Loucy (cell line): ENCODE data around the gene MUC6.

Experiments
- H2AFZ ChIP-seq: fragments of 200-600 bp; sonication (generic); 2 replicates; pipeline ENCODE4 v1.6.0; 2016; ENCODE audit warnings: antibody characterized with exemption, mild to moderate bottlenecking, low read length, moderate library complexity
- H3F3A ChIP-seq: fragments of 200-600 bp; 2 replicates; pipeline ENCODE4 v1.6.0; 2016; ENCODE audit warnings: antibody characterized with exemption, low read depth, mild to moderate bottlenecking
- H3K27me3 ChIP-seq: fragments of 200-600 bp; sonication (generic); 2 replicates; pipeline ENCODE4 v1.6.1; 2014; ENCODE audit warnings: low read length, mild to moderate bottlenecking; ENCODE audit not compliant: insufficient read depth, poor library complexity, severe bottlenecking
- H3K36me3 ChIP-seq: fragments of 200-600 bp; sonication (generic); 2 replicates; pipeline ENCODE4 v1.6.1; 2016; ENCODE audit warnings: low read length; ENCODE audit not compliant: insufficient read depth
- H3K4me1 ChIP-seq: fragments of 200-600 bp; sonication (generic); 2 replicates; pipeline ENCODE4 v1.5.1; 2014; ENCODE audit warnings: low read length, mild to moderate bottlenecking; ENCODE audit not compliant: insufficient read depth, poor library complexity, severe bottlenecking
- H3K4me2 ChIP-seq: fragments of 200-600 bp; sonication (generic); 2 replicates; pipeline ENCODE4 v1.6.0; 2014; ENCODE audit warnings: antibody characterized with exemption, low read length, low read depth, mild to moderate bottlenecking; ENCODE audit not compliant: poor library complexity, severe bottlenecking
- H3K4me3 ChIP-seq: fragments of 200-600 bp; sonication (generic); 2 replicates; pipeline ENCODE4 v1.5.1; 2014; ENCODE audit warnings: low read length, mild to moderate bottlenecking, mixed read lengths; ENCODE audit not compliant: poor library complexity, severe bottlenecking
- H3K79me2 ChIP-seq: fragments of 200-600 bp; sonication (generic); 2 replicates; pipeline ENCODE4 v1.6.1; 2014; ENCODE audit warnings: low read length; ENCODE audit not compliant: insufficient read depth
- H3K9ac ChIP-seq: fragments of 200-600 bp; sonication (generic); 2 replicates; pipeline ENCODE4 v1.6.0; 2014; ENCODE audit warnings: mild to moderate bottlenecking, low read depth, low read length, moderate library complexity; ENCODE audit not compliant: poor library complexity, severe bottlenecking
- H3K9me2 ChIP-seq: fragments of 200-600 bp; sonication (generic); replicated peaks from 2 replicates; pipeline ENCODE4 v1.6.1; 2016; ENCODE audit warnings: low read depth, low read length, mixed read lengths
- H3K9me3 ChIP-seq: fragments of 200-600 bp; sonication (generic); 2 replicates; pipeline ENCODE4 v1.6.1; 2014; ENCODE audit warnings: mild to moderate bottlenecking, antibody characterized with exemption, low read length, low read depth; ENCODE audit not compliant: insufficient read depth
- H4K20me1 ChIP-seq: fragments of 200-600 bp; sonication (generic); 2 replicates; pipeline ENCODE4 v1.6.0; 2014; ENCODE audit warnings: antibody characterized with exemption, low read length, mild to moderate bottlenecking; ENCODE audit not compliant: insufficient read depth, poor library complexity, severe bottlenecking
- EZH2phosphoT487 ChIP-seq: fragments of 200-600 bp; IDR thresholded peaks from 2 replicates; pipeline ENCODE4 v1.6.1; 2018; ENCODE audit warnings: antibody characterized with exemption, mild to moderate bottlenecking, moderate library complexity, borderline replicate concordance
- TF ChIP-seq, protein P1 (sequence below): fragments of 200-600 bp; sonication (generic); conservative IDR thresholded peaks from 2 replicates; pipeline ENCODE4 v1.5.1; 2014; ENCODE audit warnings: mild to moderate bottlenecking, antibody characterized with exemption, low read length

Gene MUC6, protein sequence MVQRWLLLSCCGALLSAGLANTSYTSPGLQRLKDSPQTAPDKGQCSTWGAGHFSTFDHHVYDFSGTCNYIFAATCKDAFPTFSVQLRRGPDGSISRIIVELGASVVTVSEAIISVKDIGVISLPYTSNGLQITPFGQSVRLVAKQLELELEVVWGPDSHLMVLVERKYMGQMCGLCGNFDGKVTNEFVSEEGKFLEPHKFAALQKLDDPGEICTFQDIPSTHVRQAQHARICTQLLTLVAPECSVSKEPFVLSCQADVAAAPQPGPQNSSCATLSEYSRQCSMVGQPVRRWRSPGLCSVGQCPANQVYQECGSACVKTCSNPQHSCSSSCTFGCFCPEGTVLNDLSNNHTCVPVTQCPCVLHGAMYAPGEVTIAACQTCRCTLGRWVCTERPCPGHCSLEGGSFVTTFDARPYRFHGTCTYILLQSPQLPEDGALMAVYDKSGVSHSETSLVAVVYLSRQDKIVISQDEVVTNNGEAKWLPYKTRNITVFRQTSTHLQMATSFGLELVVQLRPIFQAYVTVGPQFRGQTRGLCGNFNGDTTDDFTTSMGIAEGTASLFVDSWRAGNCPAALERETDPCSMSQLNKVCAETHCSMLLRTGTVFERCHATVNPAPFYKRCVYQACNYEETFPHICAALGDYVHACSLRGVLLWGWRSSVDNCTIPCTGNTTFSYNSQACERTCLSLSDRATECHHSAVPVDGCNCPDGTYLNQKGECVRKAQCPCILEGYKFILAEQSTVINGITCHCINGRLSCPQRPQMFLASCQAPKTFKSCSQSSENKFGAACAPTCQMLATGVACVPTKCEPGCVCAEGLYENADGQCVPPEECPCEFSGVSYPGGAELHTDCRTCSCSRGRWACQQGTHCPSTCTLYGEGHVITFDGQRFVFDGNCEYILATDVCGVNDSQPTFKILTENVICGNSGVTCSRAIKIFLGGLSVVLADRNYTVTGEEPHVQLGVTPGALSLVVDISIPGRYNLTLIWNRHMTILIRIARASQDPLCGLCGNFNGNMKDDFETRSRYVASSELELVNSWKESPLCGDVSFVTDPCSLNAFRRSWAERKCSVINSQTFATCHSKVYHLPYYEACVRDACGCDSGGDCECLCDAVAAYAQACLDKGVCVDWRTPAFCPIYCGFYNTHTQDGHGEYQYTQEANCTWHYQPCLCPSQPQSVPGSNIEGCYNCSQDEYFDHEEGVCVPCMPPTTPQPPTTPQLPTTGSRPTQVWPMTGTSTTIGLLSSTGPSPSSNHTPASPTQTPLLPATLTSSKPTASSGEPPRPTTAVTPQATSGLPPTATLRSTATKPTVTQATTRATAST (N-terminal part only)

DNA sequence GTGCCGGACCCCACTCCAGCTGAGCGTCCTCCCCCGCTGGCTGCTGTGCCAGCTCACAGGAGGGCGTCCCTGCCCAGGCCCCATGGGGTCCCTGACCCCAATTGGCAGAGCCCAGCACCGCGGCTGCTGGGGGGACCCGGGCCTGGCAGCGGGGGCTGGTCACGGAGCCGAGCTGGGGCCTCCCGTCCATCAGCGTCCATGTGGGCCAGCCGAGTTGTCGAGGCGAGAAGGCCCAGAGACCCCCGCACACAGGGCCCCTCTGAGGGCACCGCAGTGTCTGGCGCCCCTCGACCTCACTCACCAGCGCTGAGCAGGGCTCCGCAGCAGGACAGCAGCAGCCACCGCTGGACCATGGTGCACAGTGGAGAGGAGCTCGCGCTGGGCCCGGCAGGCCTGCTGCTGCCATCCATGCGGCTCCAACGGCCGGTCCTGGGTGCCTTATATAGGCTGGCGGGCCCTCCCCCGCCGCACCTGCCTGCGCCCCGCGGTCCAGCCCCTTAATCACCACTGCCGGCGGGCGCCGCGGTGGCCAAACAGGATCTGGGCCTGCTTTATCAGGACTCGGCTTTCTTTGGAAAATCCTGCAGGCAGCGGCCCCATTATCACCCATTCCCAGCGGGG, at the start of gene MUC6:
TSS of gene MUC6 (minus strand) at position 416 of the 621 bp plus-strand sequence. CDS start at position 353, 63 bp downstream.
- H3K9ac ChIP-seq: no peak within 1 kb of the TSS
- no peaks in the 10 kb centered on the region for H3K36me3 ChIP-seq
- H3K4me3 ChIP-seq: no peak within 1 kb of the TSS
- no peak for TF ChIP-seq EZH2phosphoT487
- TF ChIP-seq, protein P1, sequence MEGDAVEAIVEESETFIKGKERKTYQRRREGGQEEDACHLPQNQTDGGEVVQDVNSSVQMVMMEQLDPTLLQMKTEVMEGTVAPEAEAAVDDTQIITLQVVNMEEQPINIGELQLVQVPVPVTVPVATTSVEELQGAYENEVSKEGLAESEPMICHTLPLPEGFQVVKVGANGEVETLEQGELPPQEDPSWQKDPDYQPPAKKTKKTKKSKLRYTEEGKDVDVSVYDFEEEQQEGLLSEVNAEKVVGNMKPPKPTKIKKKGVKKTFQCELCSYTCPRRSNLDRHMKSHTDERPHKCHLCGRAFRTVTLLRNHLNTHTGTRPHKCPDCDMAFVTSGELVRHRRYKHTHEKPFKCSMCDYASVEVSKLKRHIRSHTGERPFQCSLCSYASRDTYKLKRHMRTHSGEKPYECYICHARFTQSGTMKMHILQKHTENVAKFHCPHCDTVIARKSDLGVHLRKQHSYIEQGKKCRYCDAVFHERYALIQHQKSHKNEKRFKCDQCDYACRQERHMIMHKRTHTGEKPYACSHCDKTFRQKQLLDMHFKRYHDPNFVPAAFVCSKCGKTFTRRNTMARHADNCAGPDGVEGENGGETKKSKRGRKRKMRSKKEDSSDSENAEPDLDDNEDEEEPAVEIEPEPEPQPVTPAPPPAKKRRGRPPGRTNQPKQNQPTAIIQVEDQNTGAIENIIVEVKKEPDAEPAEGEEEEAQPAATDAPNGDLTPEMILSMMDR: no peak
- no peaks in the 10 kb centered on the region for H3K9me3 ChIP-seq
- H4K20me1 ChIP-seq: no peaks in the 10 kb centered on the region
- no peak within 1 kb of the TSS for H3K4me2 ChIP-seq
- H2AFZ ChIP-seq: no peak within 1 kb of the TSS
- no peaks in the 10 kb centered on the region for H3K27me3 ChIP-seq
- H3K4me1 ChIP-seq: no peaks in the 10 kb centered on the region
- H3K79me2 ChIP-seq: no peaks in the 10 kb centered on the region
- no peaks in the 10 kb centered on the region for H3F3A ChIP-seq
- H3K9me2 ChIP-seq: no peaks in the 10 kb centered on the region

DNA sequence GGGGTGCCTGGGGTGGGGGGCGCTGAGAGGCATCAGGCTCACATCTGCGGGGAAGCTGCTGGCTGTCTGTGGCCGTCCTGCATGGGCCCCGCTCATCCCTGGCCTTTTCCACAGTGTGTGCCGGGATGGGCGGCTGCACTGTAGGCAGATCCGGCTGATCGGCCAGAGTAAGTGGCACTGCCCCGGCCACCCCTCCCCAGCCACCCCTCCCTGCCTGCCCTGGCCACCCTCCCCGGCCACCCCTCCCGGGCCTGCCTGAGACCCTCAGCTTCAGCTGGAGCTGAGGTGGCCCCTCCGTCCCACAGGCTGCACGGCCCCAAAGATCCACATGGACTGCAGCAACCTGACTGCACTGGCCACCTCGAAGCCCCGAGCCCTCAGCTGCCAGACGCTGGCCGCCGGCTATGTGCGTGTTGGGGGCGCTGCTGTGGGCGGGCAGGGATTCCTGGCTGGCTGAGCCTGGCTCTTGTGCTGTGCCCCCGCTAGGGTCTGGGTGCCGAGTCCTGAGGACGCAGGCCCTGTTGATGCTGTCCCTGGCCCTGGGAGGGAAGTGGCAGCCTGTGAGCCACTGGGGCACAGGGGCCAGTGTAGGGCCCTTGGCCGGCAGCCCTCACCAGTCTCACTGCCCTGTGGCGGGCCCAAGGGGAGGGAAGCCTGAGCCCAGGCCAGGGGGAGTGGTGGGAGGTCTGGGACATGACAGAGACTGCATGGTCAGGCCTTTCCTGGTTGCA, 49.1 kb upstream of the MUC6 start:
- Histone ChIP-seq H3K36me3 (no peaks in the 10 kb centered on the region), H3F3A (no peaks in the 10 kb centered on the region), H3K79me2 (no peaks in the 10 kb centered on the region), H3K9me2 (no peaks in the 10 kb centered on the region), H3K9ac (no peak overlapping the region), H3K4me1 (no peaks in the 10 kb centered on the region), H3K4me3 (no peak overlapping the region), H3K4me2 (no peak overlapping the region), H3K9me3 (peaks cover 7% of the 10 kb centered on the region; the same call in 1 of the 2 replicates), H3K27me3 (no peaks in the 10 kb centered on the region), H4K20me1 (no peaks in the 10 kb centered on the region), H2AFZ (no peak overlapping the region)
- TF ChIP-seq, protein P1: no peak
- TF ChIP-seq EZH2phosphoT487: no peak
